Mesendoderm (in vitro differentiated cells): ENCODE data around the gene CCDC117.
"Not testable (repeated sequence)": the region's sequence is repeated elsewhere in the genome, so short reads cannot be mapped to it uniquely, and the experiment has no call there.

Experiments
- DNase-seq: peaks from one replicate; pipeline ENCODE4 v3.0.0; 2013
- H2AK5ac ChIP-seq: 2 replicates; pipeline ENCODE4 v1.6.1; 2013; ENCODE audit warnings: low read length, inconsistent platforms
- H2BK120ac ChIP-seq: 2 replicates; pipeline ENCODE4 v1.6.1; 2013; ENCODE audit warnings: low read depth, mild to moderate bottlenecking, low read length, moderate library complexity, mixed read lengths
- H2BK15ac ChIP-seq: replicated peaks from 2 replicates; pipeline ENCODE4 v1.6.1; 2013; ENCODE audit warnings: low read depth, mild to moderate bottlenecking, moderate library complexity
- H2BK5ac ChIP-seq: 2 replicates; pipeline ENCODE4 v1.6.1; 2013; ENCODE audit warnings: low read length, inconsistent platforms
- H3K18ac ChIP-seq: 2 replicates; pipeline ENCODE4 v1.6.1; 2013; ENCODE audit warnings: mild to moderate bottlenecking, low read length, mixed read lengths
- H3K23ac ChIP-seq: one replicate; pipeline ENCODE4 v1.6.1; 2013; ENCODE audit warnings: low read length
- H3K27ac ChIP-seq: 2 replicates; pipeline ENCODE4 v1.5.1; 2013; ENCODE audit warnings: low read depth, mild to moderate bottlenecking, inconsistent platforms, low read length, moderate library complexity
- H3K27me3 ChIP-seq: 2 replicates; pipeline ENCODE4 v1.6.1; 2013; ENCODE audit warnings: low read length, control low read depth, mild to moderate bottlenecking, inconsistent platforms; ENCODE audit not compliant: insufficient read depth, poor library complexity
- H3K36me3 ChIP-seq: 2 replicates; pipeline ENCODE4 v1.6.1; 2013; ENCODE audit warnings: low read length, inconsistent platforms; ENCODE audit not compliant: control insufficient read depth, insufficient read depth
- H3K4ac ChIP-seq: one replicate; pipeline ENCODE4 v1.6.1; 2013; ENCODE audit warnings: low read depth, mild to moderate bottlenecking, low read length, moderate library complexity
- H3K4me1 ChIP-seq: 2 replicates; pipeline ENCODE4 v1.6.1; 2013; ENCODE audit warnings: low read depth, low read length, inconsistent platforms; ENCODE audit not compliant: control insufficient read depth
- H3K4me2 ChIP-seq: 2 replicates; pipeline ENCODE4 v1.6.1; 2013; ENCODE audit warnings: low read length
- H3K4me3 ChIP-seq: 2 replicates; pipeline ENCODE4 v1.5.1; 2013; ENCODE audit warnings: mild to moderate bottlenecking, low read length
- H3K56ac ChIP-seq: one replicate; pipeline ENCODE4 v1.6.1; 2013; ENCODE audit warnings: low read length
- H3K79me1 ChIP-seq: 2 replicates; pipeline ENCODE4 v1.6.1; 2013; ENCODE audit warnings: low read length, inconsistent platforms
- H3K79me2 ChIP-seq: 2 replicates; pipeline ENCODE4 v1.6.1; 2013; ENCODE audit warnings: mild to moderate bottlenecking, low read length; ENCODE audit not compliant: control insufficient read depth, insufficient read depth
- H3K9ac ChIP-seq: 2 replicates; pipeline ENCODE4 v1.6.1; 2013; ENCODE audit warnings: low read length, inconsistent platforms
- H4K5ac ChIP-seq: one replicate; pipeline ENCODE4 v1.6.1; 2013; ENCODE audit warnings: low read length
- H4K8ac ChIP-seq: one replicate; pipeline ENCODE4 v1.6.1; 2013; ENCODE audit warnings: low read depth, mild to moderate bottlenecking, control low read depth, low read length, moderate library complexity
- WGBS: extraction: QIAGEN DNeasy Blood & Tissue Kit; methylation state at CpG from one replicate; pipeline ENCODE4 v1.1.7; 2013; ENCODE audit warnings: low lambda C conversion rate, missing lambda C conversion rate; ENCODE audit not compliant: insufficient coverage; ENCODE audit errors: extremely low coverage; 5-methylcytosine and 5-hydroxymethylcytosine counted together

Gene CCDC117

GRCh38 chr22:28822930-28823551, 50.5 kb downstream of the CCDC117 start:
- no peak overlapping the region for H3K4me2 ChIP-seq
- H3K27me3 ChIP-seq: no peaks in the 10 kb centered on the region
- no peak overlapping the region for H3K56ac ChIP-seq
- H4K5ac ChIP-seq: no peak overlapping the region
- H3K9ac ChIP-seq: no peak overlapping the region
- no peaks in the 10 kb centered on the region for H3K36me3 ChIP-seq
- no peak overlapping the region for H3K27ac ChIP-seq
- no peaks in the 10 kb centered on the region for H3K79me2 ChIP-seq
- H4K8ac ChIP-seq: no peak overlapping the region
- no peak overlapping the region for H2AK5ac ChIP-seq
- no CpG with 5 or more reads among the region's 4 CpGs for WGBS
- no peak overlapping the region for H3K4me3 ChIP-seq
- no peak overlapping the region for H3K4ac ChIP-seq
- no peak for DNase-seq
- H2BK15ac ChIP-seq: no peak overlapping the region
- no peak overlapping the region for H2BK5ac ChIP-seq
- no peak overlapping the region for H2BK120ac ChIP-seq
- no peaks in the 10 kb centered on the region for H3K79me1 ChIP-seq
- H3K4me1 ChIP-seq: no peaks in the 10 kb centered on the region
- no peak overlapping the region for H3K18ac ChIP-seq
- no peak overlapping the region for H3K23ac ChIP-seq

- H2AK5ac ChIP-seq, H2BK5ac ChIP-seq, H3K56ac ChIP-seq, DNase-seq, H3K4me3 ChIP-seq, H3K18ac ChIP-seq, H2BK120ac ChIP-seq, H3K4me2 ChIP-seq, H3K4me1 ChIP-seq, H3K9ac ChIP-seq, H3K27ac ChIP-seq, H4K5ac ChIP-seq, H3K79me2 ChIP-seq, H3K27me3 ChIP-seq, H2BK15ac ChIP-seq, H3K79me1 ChIP-seq, H3K23ac ChIP-seq, H4K8ac ChIP-seq, H3K36me3 ChIP-seq, H3K4ac ChIP-seq: not testable (repeated sequence)
- no CpG with 5 or more reads among the region's 9 CpGs for WGBS
Measured at GRCh38 chr22:28824455-28824854, 52.0 kb downstream of the CCDC117 start.

- DNase-seq, H3K36me3 ChIP-seq, H3K4ac ChIP-seq, H3K4me1 ChIP-seq, H4K8ac ChIP-seq, H3K56ac ChIP-seq, H3K4me3 ChIP-seq, H3K79me2 ChIP-seq, H3K18ac ChIP-seq, H3K79me1 ChIP-seq, H3K27me3 ChIP-seq, H2AK5ac ChIP-seq, H4K5ac ChIP-seq, H3K23ac ChIP-seq, H3K9ac ChIP-seq, H3K27ac ChIP-seq, H2BK120ac ChIP-seq, H2BK15ac ChIP-seq, H3K4me2 ChIP-seq, H2BK5ac ChIP-seq: not testable (repeated sequence)
- WGBS: no CpG with 5 or more reads among the region's 4 CpGs
Measured at GRCh38 chr22:28826430-28826829, 53.9 kb downstream of the CCDC117 start.

GRCh38 chr22:28826921-28827320, 54.4 kb downstream of the CCDC117 start:
- H2AK5ac ChIP-seq: no peak overlapping the region

GRCh38 chr22:28829358-28830181, 57.1 kb downstream of the CCDC117 start:
- Histone ChIP-seq H3K9ac (no peak overlapping the region), H3K56ac (no peak overlapping the region), H3K4me2 (no peak overlapping the region), H3K4me1 (no peaks in the 10 kb centered on the region), H2BK5ac (no peak overlapping the region), H3K79me2 (no peaks in the 10 kb centered on the region), H3K79me1 (no peaks in the 10 kb centered on the region), H2AK5ac (no peak overlapping the region), H2BK120ac (no peak overlapping the region), H3K4me3 (no peak overlapping the region), H4K8ac (no peak overlapping the region), H3K18ac (no peak overlapping the region), H4K5ac (no peak overlapping the region), H3K23ac (no peak overlapping the region), H3K36me3 (no peaks in the 10 kb centered on the region), H3K27me3 (no peaks in the 10 kb centered on the region), H3K4ac (no peak overlapping the region), H3K27ac (no peak overlapping the region), H2BK15ac (no peak overlapping the region)
- DNase-seq: peak; percentile 73
- WGBS: no CpG with 5 or more reads among the region's 12 CpGs

More at GRCh38 chr22:28826921-28827320, 54.4 kb downstream of the CCDC117 start:
- Histone ChIP-seq H2BK120ac (no peak overlapping the region), H3K4me2 (no peak overlapping the region), H3K79me2 (no peaks in the 10 kb centered on the region), H3K18ac (no peak overlapping the region), H3K23ac (no peak overlapping the region), H3K4me3 (no peak overlapping the region), H2BK5ac (no peak overlapping the region), H3K9ac (no peak overlapping the region), H3K4me1 (no peaks in the 10 kb centered on the region), H3K27ac (no peak overlapping the region), H2BK15ac (no peak overlapping the region), H4K8ac (no peak overlapping the region), H3K56ac (no peak overlapping the region), H3K36me3 (no peaks in the 10 kb centered on the region), H4K5ac (no peak overlapping the region), H3K4ac (no peak overlapping the region), H3K79me1 (no peaks in the 10 kb centered on the region), H3K27me3 (no peaks in the 10 kb centered on the region)
- DNase-seq: no peak
- WGBS: no CpG with 5 or more reads among the region's 7 CpGs
